Effector memory CD4-positive, alpha-beta T cell (primary cell): ENCODE results near the gene PDE4A.
"Not testable (repeated sequence)": the region's sequence is repeated elsewhere in the genome, so short reads cannot be mapped to it uniquely, and the experiment has no call there.

Experiments used
- DNase-seq, 3 donors: peaks; one replicate each; pipeline ENCODE4 v3.0.0-alpha.2; 2020
- H3K27ac ChIP-seq: 2 replicates; pipeline ENCODE4 v1.7.0; 2013; ENCODE audit warnings: mild to moderate bottlenecking, low read length, moderate library complexity; ENCODE audit not compliant: insufficient read depth, poor library complexity, severe bottlenecking
- H3K27me3 ChIP-seq: replicated peaks from 2 replicates; pipeline ENCODE4 v1.7.0; 2013; ENCODE audit warnings: mild to moderate bottlenecking, low read length; ENCODE audit not compliant: insufficient read depth, control insufficient read depth, poor library complexity, severe bottlenecking
- H3K36me3 ChIP-seq: 2 replicates; pipeline ENCODE4 v1.7.0; 2013; ENCODE audit warnings: mild to moderate bottlenecking, low read length, moderate library complexity; ENCODE audit not compliant: control insufficient read depth, insufficient read depth
- H3K4me1 ChIP-seq: 2 replicates; pipeline ENCODE4 v1.7.0; 2013; ENCODE audit warnings: low read length, mild to moderate bottlenecking; ENCODE audit not compliant: control insufficient read depth, insufficient read depth, poor library complexity, severe bottlenecking
- H3K4me3 ChIP-seq: 2 replicates; pipeline ENCODE4 v1.7.0; 2013; ENCODE audit warnings: low read length, low read depth, mild to moderate bottlenecking; ENCODE audit not compliant: insufficient read depth, poor library complexity, severe bottlenecking
- H3K9me3 ChIP-seq: 2 replicates; pipeline ENCODE4 v1.7.0; 2013; ENCODE audit warnings: mild to moderate bottlenecking, low read length, moderate library complexity; ENCODE audit not compliant: control insufficient read depth

The PDE4A gene

DNA sequence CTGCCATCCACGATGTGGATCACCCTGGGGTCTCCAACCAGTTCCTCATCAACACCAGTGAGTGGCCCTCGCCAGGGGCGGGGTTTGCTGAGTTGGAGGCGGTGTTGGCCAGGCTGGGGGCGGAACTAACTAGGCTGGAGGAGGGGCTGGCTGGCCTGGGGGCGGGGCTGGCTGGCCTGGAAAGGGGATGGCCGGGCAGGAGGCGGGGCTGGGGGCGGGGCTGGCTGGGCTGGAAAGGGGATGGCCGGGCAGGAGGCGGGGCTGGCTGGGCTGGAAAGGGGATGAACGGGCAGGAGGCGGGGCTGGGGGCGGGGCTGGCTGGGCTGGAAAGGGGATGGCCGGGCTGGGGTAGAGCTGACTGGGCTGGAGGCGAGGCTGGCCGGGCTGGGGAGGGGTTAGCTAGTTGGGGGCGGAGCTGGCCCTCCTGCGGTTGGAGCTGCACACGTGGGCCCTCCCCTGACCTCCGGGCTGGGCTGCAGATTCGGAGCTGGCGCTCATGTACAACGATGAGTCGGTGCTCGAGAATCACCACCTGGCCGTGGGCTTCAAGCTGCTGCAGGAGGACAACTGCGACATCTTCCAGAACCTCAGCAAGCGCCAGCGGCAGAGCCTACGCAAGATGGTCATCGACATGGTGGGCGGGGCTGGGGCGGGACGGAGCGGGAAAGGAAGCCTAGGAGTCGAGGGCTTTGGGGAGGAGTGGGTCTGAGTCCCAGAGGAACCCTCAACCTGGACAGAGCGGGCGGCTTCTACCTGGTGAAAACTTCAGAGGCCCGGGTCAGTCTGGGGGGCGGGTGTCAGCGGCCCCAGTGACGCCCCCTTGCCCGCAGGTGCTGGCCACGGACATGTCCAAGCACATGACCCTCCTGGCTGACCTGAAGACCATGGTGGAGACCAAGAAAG, 41.0 kb downstream of the PDE4A start:
- DNase-seq, result peak; percentile 80 to 87 (median 84)
- Histone ChIP-seq H3K4me1 (peaks cover 8% of the 10 kb centered on the region), H3K36me3 (no peaks in the 10 kb centered on the region), H3K27ac (no peak overlapping the region), H3K4me3 (peak overlapping the region; percentile 44), H3K9me3 (no peaks in the 10 kb centered on the region), H3K27me3 (no peaks in the 10 kb centered on the region)

DNA sequence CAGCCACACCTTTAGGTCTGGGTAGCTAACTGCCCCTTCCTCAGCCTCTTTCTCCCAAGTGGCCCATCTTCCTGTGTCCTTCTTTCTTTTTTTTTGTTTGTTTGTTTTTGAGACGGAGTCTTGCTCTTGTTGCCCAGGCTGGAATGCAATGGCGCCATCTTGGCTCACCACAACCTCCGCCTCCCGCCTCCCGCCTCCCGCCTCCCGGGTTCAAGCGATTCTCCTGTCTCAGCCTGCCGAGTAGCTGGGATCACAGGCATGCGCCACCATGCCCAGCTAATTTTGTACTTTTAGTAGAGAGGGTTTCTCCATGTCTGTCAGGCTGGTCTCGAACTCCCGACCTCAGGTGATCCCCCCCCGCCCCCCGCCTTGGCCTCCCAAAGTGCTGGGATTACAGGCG, 41.7 kb downstream of the PDE4A start:
- peak overlapping the region; percentile 44 for H3K4me3 ChIP-seq
- H3K9me3 ChIP-seq, DNase-seq, H3K27me3 ChIP-seq, H3K4me1 ChIP-seq, H3K27ac ChIP-seq, H3K36me3 ChIP-seq: not testable (repeated sequence)

DNA sequence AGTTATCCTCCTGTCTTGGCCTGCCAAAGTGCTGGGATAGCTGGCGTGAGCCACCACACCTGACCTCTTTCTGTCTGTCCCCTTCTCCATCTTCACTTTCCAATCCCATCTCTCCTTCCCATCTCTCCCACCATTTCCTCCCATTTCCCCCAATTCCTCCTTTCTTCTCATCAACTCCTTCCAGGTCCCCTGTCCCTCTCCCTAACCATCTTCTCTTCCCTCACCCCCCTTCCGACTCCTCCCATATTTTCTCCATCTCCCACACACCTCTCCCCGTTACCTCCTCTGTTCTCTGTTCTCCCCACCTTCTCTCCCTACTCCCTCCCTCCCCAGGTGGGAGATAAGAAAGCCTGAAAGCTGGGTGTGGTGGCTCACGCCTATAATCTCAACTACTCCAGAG, 42.2 kb downstream of the PDE4A start:
- no peak overlapping the region for H3K27ac ChIP-seq
- H3K36me3 ChIP-seq, result peaks cover 5% of the 10 kb centered on the region
- DNase-seq, result no peak
- H3K9me3 ChIP-seq, result no peaks in the 10 kb centered on the region
- peaks cover 8% of the 10 kb centered on the region for H3K4me1 ChIP-seq
- H3K4me3 ChIP-seq, result no peak overlapping the region
- no peaks in the 10 kb centered on the region for H3K27me3 ChIP-seq

DNA sequence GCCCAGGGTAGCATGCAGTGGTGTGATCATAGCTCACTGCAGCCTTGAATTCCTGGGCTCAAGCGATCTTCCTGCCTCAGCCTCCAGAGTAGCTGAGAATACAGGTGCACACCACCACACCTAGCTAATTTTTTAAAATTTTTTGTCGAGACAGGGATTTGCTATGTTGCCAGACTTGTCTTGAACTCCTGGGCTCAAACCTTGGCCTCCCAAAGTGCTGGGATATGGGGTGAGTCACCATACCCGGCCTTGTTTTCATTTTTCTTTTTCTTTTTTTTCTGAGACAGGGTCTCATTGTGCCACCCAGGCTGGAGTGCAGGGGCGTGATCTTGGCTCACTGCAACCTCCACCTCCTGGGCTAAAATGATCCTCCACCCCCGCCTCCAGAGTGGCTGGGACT, 44.1 kb downstream of the PDE4A start:
- Histone ChIP-seq H3K27ac (no peak overlapping the region), H3K9me3 (no peaks in the 10 kb centered on the region), H3K27me3 (no peaks in the 10 kb centered on the region), H3K36me3 (peaks cover 5% of the 10 kb centered on the region), H3K4me1 (peaks cover 8% of the 10 kb centered on the region), H3K4me3 (no peak overlapping the region)
- DNase-seq, result no peak

DNA sequence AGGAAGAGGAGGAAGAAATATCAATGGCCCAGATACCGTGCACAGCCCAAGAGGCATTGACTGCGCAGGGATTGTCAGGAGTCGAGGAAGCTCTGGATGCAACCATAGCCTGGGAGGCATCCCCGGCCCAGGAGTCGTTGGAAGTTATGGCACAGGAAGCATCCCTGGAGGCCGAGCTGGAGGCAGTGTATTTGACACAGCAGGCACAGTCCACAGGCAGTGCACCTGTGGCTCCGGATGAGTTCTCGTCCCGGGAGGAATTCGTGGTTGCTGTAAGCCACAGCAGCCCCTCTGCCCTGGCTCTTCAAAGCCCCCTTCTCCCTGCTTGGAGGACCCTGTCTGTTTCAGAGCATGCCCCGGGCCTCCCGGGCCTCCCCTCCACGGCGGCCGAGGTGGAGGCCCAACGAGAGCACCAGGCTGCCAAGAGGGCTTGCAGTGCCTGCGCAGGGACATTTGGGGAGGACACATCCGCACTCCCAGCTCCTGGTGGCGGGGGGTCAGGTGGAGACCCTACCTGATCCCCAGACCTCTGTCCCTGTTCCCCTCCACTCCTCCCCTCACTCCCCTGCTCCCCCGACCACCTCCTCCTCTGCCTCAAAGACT, 46.9 kb downstream of the PDE4A start:
- no peaks in the 10 kb centered on the region for H3K4me1 ChIP-seq
- H3K27me3 ChIP-seq, result no peaks in the 10 kb centered on the region
- no peaks in the 10 kb centered on the region for H3K9me3 ChIP-seq
- peaks cover 5% of the 10 kb centered on the region for H3K36me3 ChIP-seq
- no peak for DNase-seq
- H3K27ac ChIP-seq, result no peak overlapping the region
- H3K4me3 ChIP-seq, result no peak overlapping the region

DNA sequence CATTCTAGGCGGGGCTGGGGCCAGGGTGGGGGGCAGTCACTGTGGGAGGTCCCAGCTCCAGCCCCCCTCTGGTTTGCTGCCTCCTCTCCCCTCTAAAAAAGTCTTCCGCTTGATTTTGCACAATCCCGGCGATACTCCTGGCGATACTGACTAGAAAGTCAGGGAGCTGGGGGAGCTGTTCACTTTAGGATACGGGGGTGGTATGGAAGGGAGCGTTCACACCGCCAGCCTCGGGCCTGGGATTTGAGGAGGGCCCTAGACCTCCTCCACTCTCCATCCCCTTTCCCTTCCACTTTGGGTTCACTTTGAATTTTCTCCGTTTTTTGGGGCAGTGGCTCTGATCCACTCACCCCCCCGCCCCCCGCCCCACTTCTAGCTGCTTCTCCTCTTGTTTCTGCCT, 47.8 kb downstream of the PDE4A start:
- H3K27ac ChIP-seq, result no peak overlapping the region
- no peaks in the 10 kb centered on the region for H3K27me3 ChIP-seq
- H3K4me3 ChIP-seq, result no peak overlapping the region
- H3K4me1 ChIP-seq, result no peaks in the 10 kb centered on the region
- H3K9me3 ChIP-seq, result no peaks in the 10 kb centered on the region
- no peak for DNase-seq
- H3K36me3 ChIP-seq, result peaks cover 5% of the 10 kb centered on the region

DNA sequence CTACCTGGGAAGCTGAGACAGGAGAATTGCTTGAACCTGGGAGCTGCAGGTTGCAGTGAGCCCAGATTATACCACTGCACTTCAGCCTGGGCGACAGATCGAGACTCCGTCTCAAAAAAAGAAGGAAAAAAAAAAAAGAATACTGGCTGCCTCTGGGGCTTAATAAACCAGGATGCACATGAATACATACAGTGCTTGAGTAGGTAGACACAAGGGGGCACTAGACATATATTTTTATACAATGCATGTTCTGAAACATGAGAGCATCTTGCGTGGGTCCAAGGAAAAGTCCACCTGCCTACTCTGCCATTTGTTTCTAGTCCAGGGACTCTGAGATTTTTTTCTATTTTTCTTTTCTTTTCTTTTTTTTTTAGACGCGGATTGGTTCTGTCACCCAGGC, 51.6 kb downstream of the PDE4A start:
- Histone ChIP-seq H3K9me3 (no peaks in the 10 kb centered on the region), H3K27ac (no peak overlapping the region), H3K4me3 (no peak overlapping the region), H3K36me3 (peaks cover 3% of the 10 kb centered on the region), H3K4me1 (no peaks in the 10 kb centered on the region), H3K27me3 (no peaks in the 10 kb centered on the region)
- no peak for DNase-seq

DNA sequence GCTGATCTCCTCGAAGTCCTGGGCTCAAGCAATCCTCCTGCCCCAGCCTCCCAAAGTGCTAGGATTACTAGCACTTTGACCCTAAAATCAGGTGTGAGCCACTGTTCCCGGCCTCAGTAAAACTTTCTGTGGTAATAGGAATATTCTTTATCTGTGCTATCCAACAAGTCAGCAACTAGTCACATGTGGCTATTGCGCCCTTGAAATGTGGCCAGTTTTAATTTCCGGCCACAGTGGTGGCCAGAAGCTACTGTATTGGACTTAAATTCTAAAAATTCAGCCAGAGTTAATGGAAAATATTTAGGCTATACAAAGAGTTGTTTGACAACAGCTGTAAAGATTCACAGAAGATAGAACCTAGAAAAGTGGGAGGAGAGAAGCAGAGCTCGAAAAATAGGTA, 52.9 kb downstream of the PDE4A start:
- no peaks in the 10 kb centered on the region for H3K36me3 ChIP-seq
- H3K4me1 ChIP-seq, result no peaks in the 10 kb centered on the region
- H3K27me3 ChIP-seq, result no peaks in the 10 kb centered on the region
- H3K9me3 ChIP-seq, result no peaks in the 10 kb centered on the region
- no peak overlapping the region for H3K27ac ChIP-seq
- no peak for DNase-seq
- H3K4me3 ChIP-seq, result no peak overlapping the region

DNA sequence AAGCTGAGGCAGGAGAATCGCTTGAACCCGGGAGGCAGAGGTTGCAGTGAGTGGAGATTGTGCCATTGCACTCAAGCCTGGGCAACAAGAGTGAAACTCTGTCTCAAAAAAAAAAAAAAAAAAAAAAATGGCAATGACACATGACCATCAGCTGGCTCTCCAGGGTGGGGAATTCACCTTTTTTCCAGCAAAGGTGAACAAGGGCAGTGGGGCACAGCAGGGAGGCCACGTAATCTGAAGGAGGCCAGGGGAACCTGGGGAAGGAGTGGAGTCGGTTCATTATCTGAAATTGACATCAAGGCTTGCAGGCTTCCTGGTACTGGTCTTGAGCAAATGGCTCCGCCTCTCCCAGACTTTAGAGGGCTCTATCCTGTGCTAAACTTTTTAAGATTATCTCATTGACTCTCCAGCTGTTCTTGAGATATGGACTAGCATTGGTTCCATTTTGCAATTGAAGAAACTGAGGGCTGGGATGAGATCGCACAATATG, 54.7 kb downstream of the PDE4A start:
- no peak for DNase-seq
- Histone ChIP-seq H3K4me1 (peaks cover 6% of the 10 kb centered on the region), H3K4me3 (no peak overlapping the region), H3K9me3 (no peaks in the 10 kb centered on the region), H3K36me3 (no peaks in the 10 kb centered on the region), H3K27ac (no peak overlapping the region), H3K27me3 (no peaks in the 10 kb centered on the region)

DNA sequence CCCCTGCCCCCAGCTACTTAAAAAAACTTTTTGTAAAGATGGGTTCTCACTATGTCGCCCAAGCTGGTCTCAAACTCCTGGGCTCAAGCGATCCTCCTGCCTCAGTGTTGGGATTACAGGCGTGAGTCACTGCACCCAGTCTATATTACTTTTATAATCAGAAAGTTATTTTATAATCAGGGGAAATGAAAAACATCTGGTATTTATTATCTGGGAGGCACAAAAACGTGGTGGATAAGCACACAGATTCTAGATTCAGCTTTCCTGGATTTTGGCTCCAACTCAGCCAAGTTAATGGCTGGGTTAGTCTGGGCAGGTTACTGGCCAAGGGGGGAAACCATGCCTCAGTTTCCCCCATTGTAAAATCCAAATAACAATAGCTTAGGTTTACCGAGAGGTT, 58.1 kb downstream of the PDE4A start:
- Histone ChIP-seq H3K27me3 (no peaks in the 10 kb centered on the region), H3K4me3 (peak overlapping the region; percentile 39), H3K36me3 (no peaks in the 10 kb centered on the region), H3K9me3 (no peaks in the 10 kb centered on the region), H3K4me1 (peaks cover 6% of the 10 kb centered on the region), H3K27ac (no peak overlapping the region)
- DNase-seq, result no peak
